ENCODE data around the gene GNA12. TPM values are rescaled to one million over a fixed set of nuclear protein-coding genes. Genes with fewer than 3 reads are reported as not detected.

The GNA12 gene
- total and polyA plus RNA-seq, 9 of the 15 experiments (the other 6 are each of a cell fraction or from before 2014, with no cell fraction given), result 0.65 to 32.7 (median 9.6) TPM

DNA sequence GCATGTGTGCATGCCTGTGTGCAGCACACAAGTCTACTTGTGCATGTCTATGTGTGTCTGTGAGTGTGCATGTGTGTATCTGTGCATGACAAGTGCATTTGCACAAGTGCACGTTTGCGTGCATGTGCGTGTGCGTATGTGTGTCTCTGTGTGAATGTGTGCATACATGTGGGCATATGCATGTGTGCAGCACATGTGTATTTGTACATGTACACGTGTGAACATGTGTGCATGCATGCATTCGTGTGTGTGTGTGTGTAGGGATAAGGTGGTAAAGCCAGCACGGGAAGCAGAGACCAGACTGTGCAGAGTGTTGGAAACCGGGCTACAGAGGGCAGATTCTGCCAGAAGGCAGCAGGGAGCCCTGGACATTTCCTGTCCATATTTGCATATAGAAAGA lies 35.9 kb upstream of the GNA12 start:
- ChIA-PET CTCF (ENCODE audit: low intra/inter-chr PET ratio) (no interaction called here), POLR2A (no interaction called here)
- no peak overlapping the region for H2AFZ ChIP-seq (ENCODE audit: low read depth, low read length)
- no peak for DNase-seq (ENCODE audit: extremely low read depth in 1 of 4, low spot score in 3 of 4)
- BruUV-seq (replicated peaks), result no TSS peak
- intact Hi-C loops (cut with micrococcal nuclease) (no loop called here), in situ Hi-C loops (cut with MboI) (no loop called here)
- no peak for ATAC-seq
- no peak overlapping the region for H3K4me2 ChIP-seq (ENCODE audit: insufficient read depth, low read length)
- WGBS (ENCODE audit: insufficient coverage, low coverage, missing lambda C conversion rate), result 6% methylated on average over 8 of the region's 8 CpGs
- no peak overlapping the region for H3K4me3 ChIP-seq
- H3K27ac ChIP-seq (ENCODE audit: extremely low read depth, low read depth, low read length), result no peak overlapping the region
- no peaks in the 10 kb centered on the region for H3K9me1 ChIP-seq (ENCODE audit: control insufficient read depth, insufficient read depth, low read length)
- H4K20me1 ChIP-seq (replicated peaks; ENCODE audit: control insufficient read depth, insufficient read depth, low read length), result no peaks in the 10 kb centered on the region; the same call in none of the 2 replicates
- H3K36me3 ChIP-seq (ENCODE audit: control insufficient read depth, insufficient read depth, low read length), result no peaks in the 10 kb centered on the region
- H3K4me1 ChIP-seq (replicated peaks in 1 of 2; ENCODE audit: control insufficient read depth in 2 of 2, insufficient read depth in 2 of 2, low read length in 2 of 2), result peaks cover 0 to 27% of the 10 kb centered on the region in 2 experiments; a peak in 2 of 5 replicates
- H3K9ac ChIP-seq (ENCODE audit: insufficient read depth in 1 of 2, low read depth in 2 of 2, low read length in 2 of 2), result no peak overlapping the region
- H3K27me3 ChIP-seq (ENCODE audit: control insufficient read depth in 2 of 2, insufficient read depth in 2 of 2, low read length in 2 of 2), result peaks cover 12 to 58% of the 10 kb centered on the region in 2 experiments; a peak in 4 of 5 replicates
- H3K79me2 ChIP-seq (ENCODE audit: control insufficient read depth, insufficient read depth, low read length), result no peaks in the 10 kb centered on the region
- no peaks in the 10 kb centered on the region; the same call in 1 of the 2 replicates for H3K9me3 ChIP-seq (replicated peaks; ENCODE audit: control insufficient read depth, insufficient read depth, low read depth, low read length)
- FAIRE-seq, result no peak
- TF ChIP-seq, protein P1, sequence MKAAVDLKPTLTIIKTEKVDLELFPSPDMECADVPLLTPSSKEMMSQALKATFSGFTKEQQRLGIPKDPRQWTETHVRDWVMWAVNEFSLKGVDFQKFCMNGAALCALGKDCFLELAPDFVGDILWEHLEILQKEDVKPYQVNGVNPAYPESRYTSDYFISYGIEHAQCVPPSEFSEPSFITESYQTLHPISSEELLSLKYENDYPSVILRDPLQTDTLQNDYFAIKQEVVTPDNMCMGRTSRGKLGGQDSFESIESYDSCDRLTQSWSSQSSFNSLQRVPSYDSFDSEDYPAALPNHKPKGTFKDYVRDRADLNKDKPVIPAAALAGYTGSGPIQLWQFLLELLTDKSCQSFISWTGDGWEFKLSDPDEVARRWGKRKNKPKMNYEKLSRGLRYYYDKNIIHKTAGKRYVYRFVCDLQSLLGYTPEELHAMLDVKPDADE (conservative IDR thresholded peaks at IDR 0.05; ENCODE audit: control insufficient read depth, low read depth, low read length), result no peak
- no peak for TF ChIP-seq ZNF184 (CRISPR knock-in tag; IDR thresholded peaks at IDR 0.05)
- TF ChIP-seq TOE1 (IDR thresholded peaks at IDR 0.05; ENCODE audit: borderline replicate concordance), result no peak
- no peak for TF ChIP-seq TOE1 (CRISPR knock-in tag; IDR thresholded peaks at IDR 0.05; ENCODE audit: borderline replicate concordance, low read depth)
- TF ChIP-seq, protein P2, sequence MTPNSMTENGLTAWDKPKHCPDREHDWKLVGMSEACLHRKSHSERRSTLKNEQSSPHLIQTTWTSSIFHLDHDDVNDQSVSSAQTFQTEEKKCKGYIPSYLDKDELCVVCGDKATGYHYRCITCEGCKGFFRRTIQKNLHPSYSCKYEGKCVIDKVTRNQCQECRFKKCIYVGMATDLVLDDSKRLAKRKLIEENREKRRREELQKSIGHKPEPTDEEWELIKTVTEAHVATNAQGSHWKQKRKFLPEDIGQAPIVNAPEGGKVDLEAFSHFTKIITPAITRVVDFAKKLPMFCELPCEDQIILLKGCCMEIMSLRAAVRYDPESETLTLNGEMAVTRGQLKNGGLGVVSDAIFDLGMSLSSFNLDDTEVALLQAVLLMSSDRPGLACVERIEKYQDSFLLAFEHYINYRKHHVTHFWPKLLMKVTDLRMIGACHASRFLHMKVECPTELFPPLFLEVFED (CRISPR knock-in tag; conservative IDR thresholded peaks at IDR 0.05), result no peak
- TF ChIP-seq HMG20A (CRISPR knock-in tag; conservative IDR thresholded peaks at IDR 0.05), result no peak
- no peak for TF ChIP-seq ZNF175 (CRISPR knock-in tag; IDR thresholded peaks at IDR 0.05; ENCODE audit: low read depth)
- TF ChIP-seq ZNF583 (CRISPR knock-in tag; IDR thresholded peaks at IDR 0.05), result no peak
- TF ChIP-seq, protein P3, sequence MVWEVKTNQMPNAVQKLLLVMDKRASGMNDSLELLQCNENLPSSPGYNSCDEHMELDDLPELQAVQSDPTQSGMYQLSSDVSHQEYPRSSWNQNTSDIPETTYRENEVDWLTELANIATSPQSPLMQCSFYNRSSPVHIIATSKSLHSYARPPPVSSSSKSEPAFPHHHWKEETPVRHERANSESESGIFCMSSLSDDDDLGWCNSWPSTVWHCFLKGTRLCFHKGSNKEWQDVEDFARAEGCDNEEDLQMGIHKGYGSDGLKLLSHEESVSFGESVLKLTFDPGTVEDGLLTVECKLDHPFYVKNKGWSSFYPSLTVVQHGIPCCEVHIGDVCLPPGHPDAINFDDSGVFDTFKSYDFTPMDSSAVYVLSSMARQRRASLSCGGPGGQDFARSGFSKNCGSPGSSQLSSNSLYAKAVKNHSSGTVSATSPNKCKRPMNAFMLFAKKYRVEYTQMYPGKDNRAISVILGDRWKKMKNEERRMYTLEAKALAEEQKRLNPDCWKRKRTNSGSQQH (CRISPR knock-in tag; IDR thresholded peaks at IDR 0.05), result no peak
- TF ChIP-seq, protein P4, sequence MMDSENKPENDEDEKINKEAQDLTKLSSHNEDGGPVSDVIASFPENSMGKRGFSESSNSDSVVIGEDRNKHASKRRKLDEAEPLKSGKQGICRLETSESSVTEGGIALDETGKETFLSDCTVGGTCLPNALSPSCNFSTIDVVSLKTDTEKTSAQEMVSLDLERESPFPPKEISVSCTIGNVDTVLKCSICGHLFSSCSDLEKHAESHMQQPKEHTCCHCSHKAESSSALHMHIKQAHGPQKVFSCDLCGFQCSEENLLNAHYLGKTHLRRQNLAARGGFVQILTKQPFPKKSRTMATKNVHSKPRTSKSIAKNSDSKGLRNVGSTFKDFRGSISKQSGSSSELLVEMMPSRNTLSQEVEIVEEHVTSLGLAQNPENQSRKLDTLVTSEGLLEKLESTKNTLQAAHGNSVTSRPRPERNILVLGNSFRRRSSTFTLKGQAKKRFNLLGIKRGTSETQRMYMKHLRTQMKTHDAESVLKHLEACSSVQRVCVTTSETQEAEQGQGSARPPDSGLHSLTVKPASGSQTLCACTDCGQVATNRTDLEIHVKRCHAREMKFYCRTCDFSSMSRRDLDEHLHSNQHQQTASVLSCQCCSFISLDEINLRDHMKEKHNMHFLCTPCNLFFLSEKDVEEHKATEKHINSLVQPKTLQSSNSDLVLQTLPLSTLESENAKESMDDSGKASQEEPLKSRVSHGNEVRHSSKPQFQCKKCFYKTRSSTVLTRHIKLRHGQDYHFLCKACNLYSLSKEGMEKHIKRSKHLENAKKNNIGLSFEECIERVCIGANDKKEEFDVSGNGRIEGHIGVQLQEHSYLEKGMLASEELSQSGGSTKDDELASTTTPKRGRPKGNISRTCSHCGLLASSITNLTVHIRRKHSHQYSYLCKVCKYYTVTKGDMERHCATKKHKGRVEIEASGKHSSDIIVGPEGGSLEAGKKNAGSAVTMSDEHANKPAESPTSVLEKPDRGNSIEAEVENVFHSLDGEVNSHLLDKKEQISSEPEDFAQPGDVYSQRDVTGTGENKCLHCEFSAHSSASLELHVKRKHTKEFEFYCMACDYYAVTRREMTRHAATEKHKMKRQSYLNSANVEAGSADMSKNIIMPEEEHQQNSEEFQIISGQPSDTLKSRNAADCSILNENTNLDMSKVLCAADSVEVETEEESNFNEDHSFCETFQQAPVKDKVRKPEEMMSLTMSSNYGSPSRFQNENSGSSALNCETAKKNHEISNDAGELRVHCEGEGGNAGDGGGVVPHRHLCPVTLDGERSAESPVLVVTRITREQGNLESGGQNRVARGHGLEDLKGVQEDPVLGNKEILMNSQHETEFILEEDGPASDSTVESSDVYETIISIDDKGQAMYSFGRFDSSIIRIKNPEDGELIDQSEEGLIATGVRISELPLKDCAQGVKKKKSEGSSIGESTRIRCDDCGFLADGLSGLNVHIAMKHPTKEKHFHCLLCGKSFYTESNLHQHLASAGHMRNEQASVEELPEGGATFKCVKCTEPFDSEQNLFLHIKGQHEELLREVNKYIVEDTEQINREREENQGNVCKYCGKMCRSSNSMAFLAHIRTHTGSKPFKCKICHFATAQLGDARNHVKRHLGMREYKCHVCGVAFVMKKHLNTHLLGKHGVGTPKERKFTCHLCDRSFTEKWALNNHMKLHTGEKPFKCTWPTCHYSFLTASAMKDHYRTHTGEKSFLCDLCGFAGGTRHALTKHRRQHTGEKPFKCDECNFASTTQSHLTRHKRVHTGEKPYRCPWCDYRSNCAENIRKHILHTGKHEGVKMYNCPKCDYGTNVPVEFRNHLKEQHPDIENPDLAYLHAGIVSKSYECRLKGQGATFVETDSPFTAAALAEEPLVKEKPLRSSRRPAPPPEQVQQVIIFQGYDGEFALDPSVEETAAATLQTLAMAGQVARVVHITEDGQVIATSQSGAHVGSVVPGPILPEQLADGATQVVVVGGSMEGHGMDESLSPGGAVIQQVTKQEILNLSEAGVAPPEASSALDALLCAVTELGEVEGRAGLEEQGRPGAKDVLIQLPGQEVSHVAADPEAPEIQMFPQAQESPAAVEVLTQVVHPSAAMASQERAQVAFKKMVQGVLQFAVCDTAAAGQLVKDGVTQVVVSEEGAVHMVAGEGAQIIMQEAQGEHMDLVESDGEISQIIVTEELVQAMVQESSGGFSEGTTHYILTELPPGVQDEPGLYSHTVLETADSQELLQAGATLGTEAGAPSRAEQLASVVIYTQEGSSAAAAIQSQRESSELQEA (IDR thresholded peaks at IDR 0.05; ENCODE audit: low read depth), result no peak

Measured in K562 (cell line).